Measurements from ENCODE around the gene FGF10.

The FGF10 gene

GRCh38 chr5:44294516-44294915 lies 94.7 kb downstream of the FGF10 start:
- no peak overlapping the region for H3K18ac ChIP-seq (ENCODE audit: low read length)
- H3K79me1 ChIP-seq (ENCODE audit: low read length): no peaks in the 10 kb centered on the region
- H3K4me2 ChIP-seq (ENCODE audit: low read length): no peak overlapping the region
- WGBS (ENCODE audit: extremely low coverage, insufficient coverage, low lambda C conversion rate): no CpG with 5 or more reads among the region's 2 CpGs
- no peak for DNase-seq
- H2BK5ac ChIP-seq (ENCODE audit: low read length): no peak overlapping the region
- H2BK120ac ChIP-seq (ENCODE audit: low read depth, low read length): no peak overlapping the region
- H3K9ac ChIP-seq (ENCODE audit: low read length): no peak overlapping the region
- H4K8ac ChIP-seq (ENCODE audit: low read depth, low read length): no peak overlapping the region
- H3K27me3 ChIP-seq (ENCODE audit: insufficient read depth, low read length, poor library complexity): no peaks in the 10 kb centered on the region
- no peak overlapping the region for H2AK5ac ChIP-seq (ENCODE audit: low read length)
- no peak overlapping the region for H2BK15ac ChIP-seq (replicated peaks; ENCODE audit: low read depth)
- H4K5ac ChIP-seq (ENCODE audit: low read length): no peak overlapping the region
- no peaks in the 10 kb centered on the region for H3K4me1 ChIP-seq (ENCODE audit: control insufficient read depth, low read depth, low read length)
- H3K4ac ChIP-seq (ENCODE audit: low read depth, low read length): no peak overlapping the region
- no peak overlapping the region for H3K27ac ChIP-seq (ENCODE audit: low read depth, low read length)
- H3K56ac ChIP-seq (ENCODE audit: low read length): no peak overlapping the region
- no peak overlapping the region for H3K23ac ChIP-seq (ENCODE audit: low read length)
- H3K4me3 ChIP-seq (ENCODE audit: low read length): no peak overlapping the region
- H3K79me2 ChIP-seq (ENCODE audit: control insufficient read depth, insufficient read depth, low read length): no peaks in the 10 kb centered on the region
- H3K36me3 ChIP-seq (ENCODE audit: control insufficient read depth, insufficient read depth, low read length): no peaks in the 10 kb centered on the region

GRCh38 chr5:44292736-44293135 lies 96.5 kb downstream of the FGF10 start:
- no peak for DNase-seq
- Histone ChIP-seq H2BK5ac (ENCODE audit: low read length) (no peak overlapping the region), H3K27ac (ENCODE audit: low read depth, low read length) (no peak overlapping the region), H2AK5ac (ENCODE audit: low read length) (no peak overlapping the region), H3K23ac (ENCODE audit: low read length) (no peak overlapping the region), H4K8ac (ENCODE audit: low read depth, low read length) (no peak overlapping the region), H3K4me1 (ENCODE audit: control insufficient read depth, low read depth, low read length) (no peaks in the 10 kb centered on the region), H2BK15ac (replicated peaks; ENCODE audit: low read depth) (no peak overlapping the region), H3K79me1 (ENCODE audit: low read length) (no peaks in the 10 kb centered on the region), H2BK120ac (ENCODE audit: low read depth, low read length) (no peak overlapping the region), H3K56ac (ENCODE audit: low read length) (no peak overlapping the region), H3K79me2 (ENCODE audit: control insufficient read depth, insufficient read depth, low read length) (no peaks in the 10 kb centered on the region), H3K4me2 (ENCODE audit: low read length) (no peak overlapping the region), H4K5ac (ENCODE audit: low read length) (no peak overlapping the region), H3K36me3 (ENCODE audit: control insufficient read depth, insufficient read depth, low read length) (no peaks in the 10 kb centered on the region), H3K4ac (ENCODE audit: low read depth, low read length) (no peak overlapping the region), H3K18ac (ENCODE audit: low read length) (no peak overlapping the region), H3K9ac (ENCODE audit: low read length) (no peak overlapping the region), H3K27me3 (ENCODE audit: insufficient read depth, low read length, poor library complexity) (no peaks in the 10 kb centered on the region), H3K4me3 (ENCODE audit: low read length) (no peak overlapping the region)
- WGBS (ENCODE audit: extremely low coverage, insufficient coverage, low lambda C conversion rate): no CpG with 5 or more reads among the region's 2 CpGs

GRCh38 chr5:44278469-44278868 lies 110.8 kb downstream of the FGF10 start:
- Histone ChIP-seq H4K5ac (ENCODE audit: low read length) (no peak overlapping the region), H3K56ac (ENCODE audit: low read length) (no peak overlapping the region), H2BK120ac (ENCODE audit: low read depth, low read length) (no peak overlapping the region), H2BK5ac (ENCODE audit: low read length) (no peak overlapping the region), H3K79me1 (ENCODE audit: low read length) (no peaks in the 10 kb centered on the region), H3K4me2 (ENCODE audit: low read length) (no peak overlapping the region), H3K18ac (ENCODE audit: low read length) (no peak overlapping the region), H3K27ac (ENCODE audit: low read depth, low read length) (no peak overlapping the region), H2AK5ac (ENCODE audit: low read length) (no peak overlapping the region), H4K8ac (ENCODE audit: low read depth, low read length) (no peak overlapping the region), H3K9ac (ENCODE audit: low read length) (no peak overlapping the region), H3K27me3 (ENCODE audit: insufficient read depth, low read length, poor library complexity) (no peaks in the 10 kb centered on the region), H3K4me3 (ENCODE audit: low read length) (no peak overlapping the region), H2BK15ac (replicated peaks; ENCODE audit: low read depth) (no peak overlapping the region), H3K79me2 (ENCODE audit: control insufficient read depth, insufficient read depth, low read length) (no peaks in the 10 kb centered on the region), H3K4ac (ENCODE audit: low read depth, low read length) (no peak overlapping the region), H3K4me1 (ENCODE audit: control insufficient read depth, low read depth, low read length) (no peaks in the 10 kb centered on the region), H3K23ac (ENCODE audit: low read length) (no peak overlapping the region), H3K36me3 (ENCODE audit: control insufficient read depth, insufficient read depth, low read length) (no peaks in the 10 kb centered on the region)
- DNase-seq: no peak
- WGBS (ENCODE audit: extremely low coverage, insufficient coverage, low lambda C conversion rate): 100% methylated on average over 1 of the region's 3 CpGs

DNA sequence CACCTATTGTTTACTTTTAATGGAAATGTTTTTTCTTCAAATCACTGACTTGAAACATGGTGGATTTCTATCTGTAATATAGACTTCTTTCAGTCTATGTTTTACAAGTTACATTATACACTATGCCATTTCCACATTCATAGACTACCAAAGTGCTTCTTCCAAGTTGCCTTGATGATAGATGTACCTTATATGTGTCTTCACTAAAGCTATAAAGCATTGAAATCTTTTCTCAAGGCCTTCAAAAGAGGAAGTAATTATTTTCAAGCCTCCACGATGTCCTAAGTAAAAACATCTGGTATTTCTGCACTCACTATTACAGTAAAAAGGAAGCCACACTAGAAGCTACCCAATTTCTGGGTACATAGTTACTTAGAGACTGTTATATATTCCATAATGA lies 113.3 kb downstream of the FGF10 start:
- no peaks in the 10 kb centered on the region for H3K36me3 ChIP-seq (ENCODE audit: control insufficient read depth, insufficient read depth, low read length)
- H3K27me3 ChIP-seq (ENCODE audit: insufficient read depth, low read length, poor library complexity): no peaks in the 10 kb centered on the region
- H3K79me1 ChIP-seq (ENCODE audit: low read length): no peaks in the 10 kb centered on the region
- no peak overlapping the region for H3K27ac ChIP-seq (ENCODE audit: low read depth, low read length)
- H3K79me2 ChIP-seq (ENCODE audit: control insufficient read depth, insufficient read depth, low read length): no peaks in the 10 kb centered on the region
- no peak overlapping the region for H3K56ac ChIP-seq (ENCODE audit: low read length)
- no peak overlapping the region for H3K4me2 ChIP-seq (ENCODE audit: low read length)
- no peak overlapping the region for H2BK5ac ChIP-seq (ENCODE audit: low read length)
- no peak for DNase-seq
- H2BK15ac ChIP-seq (replicated peaks; ENCODE audit: low read depth): no peak overlapping the region
- no peaks in the 10 kb centered on the region for H3K4me1 ChIP-seq (ENCODE audit: control insufficient read depth, low read depth, low read length)
- H4K8ac ChIP-seq (ENCODE audit: low read depth, low read length): no peak overlapping the region
- H2AK5ac ChIP-seq (ENCODE audit: low read length): no peak overlapping the region
- H3K4me3 ChIP-seq (ENCODE audit: low read length): no peak overlapping the region
- no peak overlapping the region for H2BK120ac ChIP-seq (ENCODE audit: low read depth, low read length)
- no peak overlapping the region for H3K18ac ChIP-seq (ENCODE audit: low read length)
- no peak overlapping the region for H3K9ac ChIP-seq (ENCODE audit: low read length)
- H3K4ac ChIP-seq (ENCODE audit: low read depth, low read length): no peak overlapping the region
- no CpG with 5 or more reads among the region's 1 CpG for WGBS (ENCODE audit: extremely low coverage, insufficient coverage, low lambda C conversion rate)
- H4K5ac ChIP-seq (ENCODE audit: low read length): no peak overlapping the region
- no peak overlapping the region for H3K23ac ChIP-seq (ENCODE audit: low read length)

- Histone ChIP-seq H3K79me1 (ENCODE audit: low read length) (no peaks in the 10 kb centered on the region), H3K4me3 (ENCODE audit: low read length) (no peak overlapping the region)
- no peak for DNase-seq
Measured at GRCh38 chr5:44275329-44275728, 113.9 kb downstream of the FGF10 start.

GRCh38 chr5:44267909-44268308 lies 121.3 kb downstream of the FGF10 start:
- Histone ChIP-seq H2BK15ac (replicated peaks; ENCODE audit: low read depth) (no peak overlapping the region), H2AK5ac (ENCODE audit: low read length) (no peak overlapping the region), H3K4me1 (ENCODE audit: control insufficient read depth, low read depth, low read length) (no peaks in the 10 kb centered on the region)

More at GRCh38 chr5:44275329-44275728, 113.9 kb downstream of the FGF10 start:
- no peaks in the 10 kb centered on the region for H3K36me3 ChIP-seq (ENCODE audit: control insufficient read depth, insufficient read depth, low read length)
- no peak overlapping the region for H3K27ac ChIP-seq (ENCODE audit: low read depth, low read length)
- H3K18ac ChIP-seq (ENCODE audit: low read length): no peak overlapping the region
- H4K5ac ChIP-seq (ENCODE audit: low read length): no peak overlapping the region
- H3K27me3 ChIP-seq (ENCODE audit: insufficient read depth, low read length, poor library complexity): no peaks in the 10 kb centered on the region
- no peak overlapping the region for H3K4ac ChIP-seq (ENCODE audit: low read depth, low read length)
- H3K79me2 ChIP-seq (ENCODE audit: control insufficient read depth, insufficient read depth, low read length): no peaks in the 10 kb centered on the region
- H3K56ac ChIP-seq (ENCODE audit: low read length): no peak overlapping the region
- H4K8ac ChIP-seq (ENCODE audit: low read depth, low read length): no peak overlapping the region
- H3K9ac ChIP-seq (ENCODE audit: low read length): no peak overlapping the region
- no peak overlapping the region for H2BK120ac ChIP-seq (ENCODE audit: low read depth, low read length)
- WGBS (ENCODE audit: extremely low coverage, insufficient coverage, low lambda C conversion rate): no CpG with 5 or more reads among the region's 1 CpG
- H3K4me2 ChIP-seq (ENCODE audit: low read length): no peak overlapping the region
- no peak overlapping the region for H2BK15ac ChIP-seq (replicated peaks; ENCODE audit: low read depth)
- H3K4me1 ChIP-seq (ENCODE audit: control insufficient read depth, low read depth, low read length): no peaks in the 10 kb centered on the region
- no peak overlapping the region for H2BK5ac ChIP-seq (ENCODE audit: low read length)
- no peak overlapping the region for H2AK5ac ChIP-seq (ENCODE audit: low read length)
- H3K23ac ChIP-seq (ENCODE audit: low read length): no peak overlapping the region

More at GRCh38 chr5:44267909-44268308, 121.3 kb downstream of the FGF10 start:
- Histone ChIP-seq H4K5ac (ENCODE audit: low read length) (no peak overlapping the region), H3K27me3 (ENCODE audit: insufficient read depth, low read length, poor library complexity) (no peaks in the 10 kb centered on the region), H3K18ac (ENCODE audit: low read length) (no peak overlapping the region), H3K79me1 (ENCODE audit: low read length) (no peaks in the 10 kb centered on the region), H3K56ac (ENCODE audit: low read length) (no peak overlapping the region), H3K9ac (ENCODE audit: low read length) (no peak overlapping the region), H3K4me2 (ENCODE audit: low read length) (no peak overlapping the region), H3K36me3 (ENCODE audit: control insufficient read depth, insufficient read depth, low read length) (no peaks in the 10 kb centered on the region), H3K79me2 (ENCODE audit: control insufficient read depth, insufficient read depth, low read length) (no peaks in the 10 kb centered on the region), H3K23ac (ENCODE audit: low read length) (no peak overlapping the region), H2BK120ac (ENCODE audit: low read depth, low read length) (no peak overlapping the region), H2BK5ac (ENCODE audit: low read length) (no peak overlapping the region), H4K8ac (ENCODE audit: low read depth, low read length) (no peak overlapping the region), H3K4me3 (ENCODE audit: low read length) (no peak overlapping the region), H3K4ac (ENCODE audit: low read depth, low read length) (no peak overlapping the region), H3K27ac (ENCODE audit: low read depth, low read length) (no peak overlapping the region)
- DNase-seq: no peak

Data from mesendoderm (in vitro differentiated cells).